ENCODE measurements around the gene LENG9. TPM values are rescaled to one million over a fixed set of nuclear protein-coding genes. Genes with fewer than 3 reads are reported as not detected.
A peak's percentile ranks its signal among the peaks of the same experiment; 100 is the strongest.

The LENG9 gene
- total and polyA plus RNA-seq, 3 donors from 2014 or later: 1.9 to 5.8 (median 5.6) TPM

DNA sequence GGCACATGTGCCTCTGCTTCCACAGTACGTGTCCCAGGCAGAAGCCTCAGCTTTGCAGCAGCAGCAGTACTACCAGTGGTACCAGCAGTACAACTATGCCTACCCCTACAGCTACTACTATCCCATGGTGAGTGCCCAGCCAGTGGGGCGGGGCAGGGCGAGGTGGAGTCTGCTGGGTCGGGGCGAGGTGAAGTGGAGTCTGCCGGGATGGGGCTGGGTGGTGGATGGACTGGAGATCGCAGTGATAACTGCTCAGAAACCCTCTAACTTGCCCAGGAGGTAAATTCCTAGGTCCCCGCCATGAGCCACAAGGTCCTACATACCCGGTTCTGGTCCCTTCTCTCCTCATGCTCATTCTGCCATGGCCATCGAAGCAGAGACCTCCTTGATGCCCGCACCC is 11.0 kb downstream of the LENG9 start:
- intact Hi-C loops (cut with DNase I; ENCODE audit: low total_unique reads): no loop called here
- no peak for DNase-seq
- Histone ChIP-seq H3K27ac (no peak overlapping the region), H3K4me3 (no peak overlapping the region), H3K9me3 (no peaks in the 10 kb centered on the region), H3K36me3 (ENCODE audit: low read depth, missing control alignments) (no peaks in the 10 kb centered on the region), H3K4me1 (peaks cover 9% of the 10 kb centered on the region), H3K27me3 (no peaks in the 10 kb centered on the region)
- 91 to 92% methylated on average over 6 to 11 of the region's 11 CpGs for WGBS, 2 donors
- no peak for TF ChIP-seq POLR2A (IDR thresholded peaks at IDR 0.05)
- TF ChIP-seq, protein P1, sequence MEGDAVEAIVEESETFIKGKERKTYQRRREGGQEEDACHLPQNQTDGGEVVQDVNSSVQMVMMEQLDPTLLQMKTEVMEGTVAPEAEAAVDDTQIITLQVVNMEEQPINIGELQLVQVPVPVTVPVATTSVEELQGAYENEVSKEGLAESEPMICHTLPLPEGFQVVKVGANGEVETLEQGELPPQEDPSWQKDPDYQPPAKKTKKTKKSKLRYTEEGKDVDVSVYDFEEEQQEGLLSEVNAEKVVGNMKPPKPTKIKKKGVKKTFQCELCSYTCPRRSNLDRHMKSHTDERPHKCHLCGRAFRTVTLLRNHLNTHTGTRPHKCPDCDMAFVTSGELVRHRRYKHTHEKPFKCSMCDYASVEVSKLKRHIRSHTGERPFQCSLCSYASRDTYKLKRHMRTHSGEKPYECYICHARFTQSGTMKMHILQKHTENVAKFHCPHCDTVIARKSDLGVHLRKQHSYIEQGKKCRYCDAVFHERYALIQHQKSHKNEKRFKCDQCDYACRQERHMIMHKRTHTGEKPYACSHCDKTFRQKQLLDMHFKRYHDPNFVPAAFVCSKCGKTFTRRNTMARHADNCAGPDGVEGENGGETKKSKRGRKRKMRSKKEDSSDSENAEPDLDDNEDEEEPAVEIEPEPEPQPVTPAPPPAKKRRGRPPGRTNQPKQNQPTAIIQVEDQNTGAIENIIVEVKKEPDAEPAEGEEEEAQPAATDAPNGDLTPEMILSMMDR (IDR thresholded peaks at IDR 0.05): no peak

DNA sequence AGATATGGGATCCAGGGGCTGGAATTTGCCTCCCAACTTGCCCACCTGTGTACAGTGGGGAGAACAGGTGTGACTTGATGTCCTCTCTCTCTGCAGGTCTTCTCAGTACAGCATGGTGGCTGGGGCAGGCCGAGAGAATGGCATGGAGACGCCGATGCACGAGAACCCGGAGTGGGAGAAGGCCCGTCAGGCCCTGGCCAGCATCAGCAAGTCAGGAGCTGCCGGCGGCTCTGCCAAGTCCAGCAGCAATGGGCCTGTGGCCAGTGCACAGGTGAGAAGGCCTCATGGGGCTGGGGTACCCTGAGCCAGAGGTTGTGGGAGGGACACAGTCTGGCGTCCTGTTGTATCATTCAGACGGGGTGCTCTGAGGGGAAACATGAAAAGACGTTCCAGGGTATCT is 11.6 kb downstream of the LENG9 start:
- WGBS, 2 donors: 87 to 88% methylated on average over 11 of the region's 11 CpGs
- DNase-seq: no peak
- TF ChIP-seq POLR2A (IDR thresholded peaks at IDR 0.05): no peak
- TF ChIP-seq, protein P1 (IDR thresholded peaks at IDR 0.05): no peak
- H3K4me1 ChIP-seq: peaks cover 15% of the 10 kb centered on the region
- no peaks in the 10 kb centered on the region for H3K36me3 ChIP-seq (ENCODE audit: low read depth, missing control alignments)
- no peak overlapping the region for H3K27ac ChIP-seq
- intact Hi-C loops (cut with DNase I; ENCODE audit: low total_unique reads): no loop called here
- H3K27me3 ChIP-seq: no peaks in the 10 kb centered on the region
- no peaks in the 10 kb centered on the region for H3K9me3 ChIP-seq
- H3K4me3 ChIP-seq: no peak overlapping the region

DNA sequence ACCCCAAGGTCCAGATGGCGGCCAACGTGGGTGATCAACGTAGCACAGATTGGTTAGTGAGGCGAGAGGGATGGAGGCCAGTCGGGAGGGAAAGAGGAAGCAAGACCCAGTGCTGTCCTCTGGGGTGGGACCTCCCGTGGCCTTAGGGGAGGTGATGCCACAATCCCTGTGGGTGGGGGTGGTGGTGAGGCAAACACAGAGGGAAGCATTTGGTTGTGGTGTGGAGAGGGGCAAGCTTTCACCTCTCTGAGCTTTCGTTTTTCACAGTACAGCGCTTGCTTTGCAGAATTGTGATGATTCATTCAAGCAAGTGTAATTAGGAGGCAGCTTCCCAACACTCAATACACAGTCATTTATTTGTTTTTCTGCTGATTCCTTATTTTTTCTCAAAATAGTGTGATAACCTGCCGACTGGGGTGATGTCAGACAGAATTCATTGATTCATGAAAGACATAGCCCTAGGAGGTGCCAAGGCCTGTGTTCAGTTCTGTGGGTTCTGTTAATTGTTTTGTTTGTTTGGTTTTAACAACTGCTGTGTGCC is 12.2 kb downstream of the LENG9 start:
- Histone ChIP-seq H3K36me3 (ENCODE audit: low read depth, missing control alignments) (no peaks in the 10 kb centered on the region), H3K4me3 (no peak overlapping the region)
- TF ChIP-seq POLR2A (IDR thresholded peaks at IDR 0.05): no peak
- TF ChIP-seq, protein P1 (IDR thresholded peaks at IDR 0.05): no peak

DNA sequence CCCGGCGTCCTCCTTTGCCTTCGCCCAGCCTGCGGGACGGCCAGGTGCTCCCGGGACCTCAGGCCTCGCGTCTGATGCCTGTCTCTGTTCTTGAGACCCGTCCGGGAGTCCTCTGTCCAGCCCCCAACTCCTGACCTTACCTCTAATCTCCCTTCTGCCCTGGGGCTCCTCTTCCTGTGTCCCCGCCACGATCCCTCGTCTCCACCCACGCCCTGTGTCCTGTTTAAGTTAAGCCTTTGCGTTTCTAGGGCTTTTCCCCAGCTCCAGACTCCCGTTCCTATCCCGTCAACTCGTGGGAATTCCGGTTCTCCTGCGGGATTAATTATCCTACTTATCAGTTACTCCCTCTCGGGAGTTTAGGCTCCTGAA is 13.9 kb downstream of the LENG9 start:
- H3K9me3 ChIP-seq: no peaks in the 10 kb centered on the region
- 0 to 1% methylated on average over 18 to 21 of the region's 21 CpGs for WGBS, 2 donors
- TF ChIP-seq POLR2A (IDR thresholded peaks at IDR 0.05): no peak
- TF ChIP-seq, protein P1 (IDR thresholded peaks at IDR 0.05): no peak
- peaks cover 17% of the 10 kb centered on the region for H3K4me1 ChIP-seq
- H3K27me3 ChIP-seq: no peaks in the 10 kb centered on the region
- H3K36me3 ChIP-seq (ENCODE audit: low read depth, missing control alignments): no peaks in the 10 kb centered on the region
- H3K4me3 ChIP-seq: peak overlapping the region; percentile 80 to 89
- H3K27ac ChIP-seq: peak overlapping the region; percentile 92 to 93
- intact Hi-C loops (cut with DNase I; ENCODE audit: low total_unique reads): no loop called here
- no peak for DNase-seq

More for the DNA sequence above, 12.2 kb downstream of the LENG9 start:
- Histone ChIP-seq H3K4me1 (peaks cover 17% of the 10 kb centered on the region), H3K27me3 (no peaks in the 10 kb centered on the region), H3K9me3 (no peaks in the 10 kb centered on the region), H3K27ac (no peak overlapping the region)
- intact Hi-C loops (cut with DNase I; ENCODE audit: low total_unique reads): no loop called here
- no peak for DNase-seq
- 66 to 69% methylated on average over 9 of the region's 9 CpGs for WGBS, 2 donors

All from testis (tissue), 3 donors.